GM21447 (cell line): ENCODE results near the gene TBC1D22A.
"Not testable (repeated sequence)": the region's sequence is repeated elsewhere in the genome, so short reads cannot be mapped to it uniquely, and the experiment has no call there.

Source experiments
- ATAC-seq: cut with Tn5 transposase; IDR thresholded peaks from one replicate; pipeline ENCODE4 v1.9.1; 2021; ENCODE audit not compliant: unreplicated experiment

The TBC1D22A gene

DNA sequence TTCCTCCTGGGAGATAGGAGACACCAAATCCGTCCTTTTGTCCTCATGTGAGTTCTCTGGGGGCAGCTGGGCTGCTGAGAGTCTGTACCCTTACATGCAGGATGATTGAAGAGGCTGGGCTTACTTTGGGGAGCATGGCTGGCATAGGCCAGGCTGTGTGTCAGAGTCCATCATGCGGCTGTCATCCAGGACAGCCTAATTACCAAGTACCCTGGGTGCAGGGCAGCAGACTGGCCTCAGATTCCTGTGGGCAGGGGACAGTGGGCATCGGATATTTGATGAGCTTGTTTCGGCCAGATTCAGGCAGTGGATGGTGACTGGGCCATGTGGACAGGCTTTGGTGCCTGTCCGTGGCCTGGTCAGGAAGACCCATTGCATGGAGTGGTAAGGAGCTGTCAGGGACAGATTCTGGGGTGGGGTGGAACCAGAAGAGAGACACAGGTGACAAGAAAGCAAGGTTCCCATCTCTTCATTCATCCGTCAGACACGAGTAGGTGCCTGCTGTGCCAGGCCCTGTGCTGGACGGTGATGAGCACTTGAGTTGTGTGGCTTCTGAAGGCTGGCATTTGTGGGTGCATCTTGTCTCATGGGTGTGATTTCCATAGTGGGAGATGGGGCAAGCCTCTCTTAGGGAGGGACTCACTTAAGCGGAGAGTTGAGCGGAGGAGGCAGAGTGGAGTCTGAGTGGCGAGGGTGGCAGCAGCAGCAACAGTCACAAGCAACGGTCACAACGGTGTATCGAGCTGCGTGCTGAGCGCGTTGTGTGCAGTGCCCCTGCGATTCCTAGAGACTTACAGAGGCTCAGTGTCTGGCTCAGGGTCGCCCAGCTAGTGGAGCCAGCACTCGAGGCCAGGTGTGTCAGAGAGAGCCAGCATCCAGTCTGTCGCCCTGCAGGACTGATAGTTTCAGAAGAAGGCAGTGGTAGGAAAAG lies 48.7 kb downstream of the TBC1D22A start:
- no peak for ATAC-seq

DNA sequence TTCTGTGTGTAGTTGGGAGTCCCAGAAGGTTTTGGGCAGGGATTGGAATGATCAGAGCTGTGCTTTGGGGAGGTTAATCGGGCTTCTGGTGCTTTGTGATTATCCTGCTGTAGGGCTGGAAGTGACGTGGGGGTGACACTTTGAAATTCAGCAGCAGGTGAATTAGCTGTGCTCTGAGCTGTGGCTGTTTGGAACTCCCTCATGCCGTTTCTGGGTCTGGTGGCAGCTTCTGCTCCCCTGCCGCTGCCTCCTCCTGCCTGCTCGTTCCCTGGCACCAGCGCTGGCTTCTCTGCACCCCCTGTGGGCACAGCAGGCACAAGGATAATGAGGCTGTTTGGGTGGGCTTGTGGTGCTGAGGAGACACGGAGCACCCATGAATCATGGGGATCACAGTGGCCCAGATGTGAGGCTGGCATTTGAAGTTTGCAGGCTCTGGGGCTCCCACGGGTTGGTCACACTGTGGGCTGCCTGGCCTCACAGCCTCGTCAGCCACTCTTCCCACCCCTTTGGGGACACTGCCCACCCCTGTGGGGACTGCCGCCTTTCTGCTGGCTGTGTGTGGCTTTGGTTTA lies 49.7 kb downstream of the TBC1D22A start:
- ATAC-seq: no peak

- ATAC-seq: no peak
These were observed 50.3 kb downstream of the TBC1D22A start for GRCh38 chr22:46812788-46813187.

DNA sequence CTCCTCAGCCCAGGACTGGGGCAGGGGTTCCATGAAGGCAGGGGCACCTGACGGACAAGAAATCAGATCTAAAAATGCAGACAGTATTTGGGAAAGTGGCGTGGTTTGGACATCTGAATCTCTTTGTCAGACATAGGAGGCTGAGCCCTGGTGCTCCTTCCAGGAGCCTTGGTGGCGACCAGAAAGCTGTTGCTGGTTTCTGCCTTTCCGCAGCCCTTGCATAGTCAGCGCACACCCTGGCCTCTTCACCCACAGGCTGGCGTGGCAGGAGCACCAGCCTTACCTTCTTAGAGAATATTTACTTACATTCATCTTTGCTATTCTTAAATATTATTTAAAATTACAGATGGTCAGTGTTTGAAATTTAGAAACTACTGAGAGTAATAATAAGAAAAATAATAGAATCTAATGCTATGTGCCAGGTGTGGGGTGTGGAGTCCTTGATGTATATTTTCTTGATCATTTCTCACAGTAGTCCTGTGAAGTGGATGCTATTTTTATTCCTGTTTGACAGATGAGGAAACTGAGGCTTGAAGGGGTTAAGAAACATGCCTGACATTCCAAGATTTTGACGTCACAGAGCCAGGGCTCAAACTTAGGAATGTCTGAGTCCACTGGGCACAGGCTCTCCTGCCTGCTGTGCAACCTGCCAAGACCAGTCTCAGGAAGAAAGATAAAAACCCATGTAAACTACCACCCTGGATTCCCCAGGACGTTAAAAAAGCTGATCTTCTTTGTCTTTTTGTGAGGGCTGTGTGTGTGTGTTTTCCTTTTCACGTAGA lies 51.6 kb downstream of the TBC1D22A start:
- no peak for ATAC-seq

- no peak for ATAC-seq
These were observed 52.7 kb downstream of the TBC1D22A start for GRCh38 chr22:46815132-46815531.

DNA sequence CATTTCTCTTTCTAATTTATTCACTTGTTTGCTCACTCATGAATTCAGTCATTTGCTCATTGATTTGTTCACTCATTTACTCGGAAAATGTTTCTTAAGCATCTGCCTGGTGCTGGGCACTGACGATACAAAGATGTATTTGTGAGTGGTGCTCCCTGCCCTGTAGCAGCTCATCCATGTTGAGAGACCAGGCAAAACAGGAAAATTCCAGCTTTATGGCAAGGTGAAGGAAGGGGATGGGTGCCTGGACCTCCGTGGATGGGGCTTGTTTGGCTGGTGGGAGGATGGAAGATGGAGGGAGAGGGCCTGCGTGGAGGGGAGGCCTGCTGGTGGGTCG lies 53.1 kb downstream of the TBC1D22A start:
- no peak for ATAC-seq

GRCh38 chr22:46815896-46816731 lies 53.7 kb downstream of the TBC1D22A start:
- no peak for ATAC-seq

- not testable (repeated sequence) for ATAC-seq
These were observed 54.9 kb downstream of the TBC1D22A start for GRCh38 chr22:46817390-46817789.

DNA sequence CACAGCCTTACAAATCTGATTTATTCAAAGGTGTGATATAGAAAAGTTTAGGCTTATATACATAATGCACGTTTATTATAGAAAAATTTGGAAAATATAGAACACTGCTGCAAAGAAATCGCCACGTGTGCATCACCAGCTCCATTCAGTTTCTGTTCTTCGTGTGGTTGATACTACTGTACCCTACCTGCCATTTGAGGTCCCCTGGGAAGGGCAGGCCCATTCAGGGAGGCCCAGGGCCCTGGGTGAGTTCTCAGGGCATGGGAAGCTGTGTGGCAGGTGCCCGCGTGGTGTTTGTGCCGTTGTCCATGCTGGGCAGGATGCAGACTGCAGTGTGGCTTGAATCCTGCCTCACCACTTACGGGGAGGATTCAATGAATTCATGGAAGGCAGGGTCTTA lies 60.8 kb downstream of the TBC1D22A start:
- ATAC-seq: no peak

GRCh38 chr22:46823654-46824053 lies 61.2 kb downstream of the TBC1D22A start:
- no peak for ATAC-seq

DNA sequence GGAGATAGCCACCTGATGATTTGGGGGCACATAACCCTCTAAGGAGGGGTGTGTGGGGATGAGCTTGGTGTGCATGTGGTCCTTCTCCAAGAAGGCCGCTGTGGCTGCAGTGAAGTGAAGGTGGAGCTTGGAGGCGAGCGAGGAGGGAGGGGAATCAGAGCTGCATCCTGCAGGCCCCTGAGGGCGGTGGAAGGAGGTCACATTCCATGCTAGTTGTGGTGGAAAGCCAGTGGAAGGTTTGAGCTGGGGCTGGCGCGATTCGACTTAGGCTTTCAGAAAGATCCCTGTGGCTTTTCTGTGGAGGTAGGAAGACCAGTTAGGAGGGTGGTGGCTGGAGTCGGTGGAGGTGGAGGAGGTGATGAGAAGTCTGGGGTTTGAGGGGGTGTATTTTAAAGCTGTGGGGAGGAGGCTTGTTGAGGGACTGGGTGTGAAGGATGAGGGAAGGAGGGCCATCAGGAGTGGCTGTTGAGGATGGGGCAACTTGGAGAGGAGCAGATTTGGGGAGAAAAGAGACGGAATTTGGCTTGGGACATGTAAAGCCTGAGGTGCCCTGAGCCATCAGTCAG lies 62.0 kb downstream of the TBC1D22A start:
- no peak for ATAC-seq

GRCh38 chr22:46824980-46825544 lies 62.6 kb downstream of the TBC1D22A start:
- no peak for ATAC-seq

- no peak for ATAC-seq
These were observed 64.1 kb downstream of the TBC1D22A start for GRCh38 chr22:46826438-46827135.

- ATAC-seq: no peak
These were observed 64.8 kb downstream of the TBC1D22A start for GRCh38 chr22:46827136-46827780.

- ATAC-seq: no peak
These were observed 65.3 kb downstream of the TBC1D22A start for GRCh38 chr22:46827781-46828180.

- ATAC-seq: no peak
These were observed 66.0 kb downstream of the TBC1D22A start for GRCh38 chr22:46828323-46828900.

DNA sequence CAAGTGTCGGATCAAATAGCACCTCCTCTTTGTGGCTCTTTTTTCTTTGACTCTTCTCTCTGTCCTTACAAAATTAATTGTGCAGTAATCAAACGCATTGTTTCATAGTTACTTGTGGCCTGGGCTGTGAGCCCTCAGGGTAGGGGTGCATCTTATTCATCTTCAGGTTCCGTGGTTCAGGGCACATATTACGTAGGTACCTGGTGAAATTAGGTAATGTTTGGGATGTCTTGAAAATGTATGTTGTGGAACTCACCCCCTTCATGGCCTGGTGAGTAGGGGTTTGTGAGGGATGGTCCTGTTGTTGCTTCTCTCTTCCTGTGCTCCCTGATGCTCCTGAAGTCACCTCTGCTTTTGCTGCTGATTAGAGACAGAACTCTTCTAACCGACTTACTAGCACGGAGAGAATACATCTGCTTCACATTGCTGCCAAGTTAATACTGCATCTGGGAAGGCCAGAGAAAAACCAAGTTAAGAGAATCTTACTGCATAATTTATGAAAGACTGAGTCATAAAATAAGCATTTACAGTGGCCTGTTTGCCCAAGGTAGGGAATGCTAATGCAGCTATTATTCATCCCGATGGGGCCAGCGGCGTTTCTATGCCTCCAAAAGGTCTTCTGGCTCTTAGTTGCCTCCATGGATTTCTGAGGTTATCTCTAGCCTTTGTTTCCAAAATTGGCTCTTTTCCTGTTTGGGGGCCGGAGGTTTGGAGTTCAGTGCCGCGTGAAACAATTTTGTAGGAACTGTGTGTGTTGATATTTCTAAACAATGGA lies 66.9 kb downstream of the TBC1D22A start:
- no peak for ATAC-seq
